ENCODE measurements around the gene NAA11. TPM values are rescaled to one million over a fixed set of nuclear protein-coding genes. Genes with fewer than 3 reads are reported as not detected.

The NAA11 gene
- not detected in 2 replicates for total RNA-seq

- DNase-seq (ENCODE audit: low read depth, low spot score) = no peak
These were observed at the start of gene NAA11 for GRCh38 chr4:79325864-79326328. NAA11 (minus strand) TSS chr4:79326061; CDS start chr4:79325877, 184 bp downstream.

GRCh38 chr4:79370026-79370425 is 44.2 kb upstream of the NAA11 start:
- no peak for DNase-seq (ENCODE audit: low read depth, low spot score)

GRCh38 chr4:79367096-79367495 is 41.2 kb upstream of the NAA11 start:
- no peak for DNase-seq (ENCODE audit: low read depth, low spot score)

- DNase-seq (ENCODE audit: low read depth, low spot score) = no peak
These were observed 40.6 kb upstream of the NAA11 start for GRCh38 chr4:79366422-79366821.

GRCh38 chr4:79364061-79364460 is 38.2 kb upstream of the NAA11 start:
- no peak for DNase-seq (ENCODE audit: low read depth, low spot score)

GRCh38 chr4:79362626-79363025 is 36.8 kb upstream of the NAA11 start:
- DNase-seq (ENCODE audit: low read depth, low spot score) = no peak

- no peak for DNase-seq (ENCODE audit: low read depth, low spot score)
These were observed 34.1 kb upstream of the NAA11 start for GRCh38 chr4:79360006-79360405.

- no peak for DNase-seq (ENCODE audit: low read depth, low spot score)
These were observed 32.6 kb upstream of the NAA11 start for GRCh38 chr4:79358438-79358837.

GRCh38 chr4:79357365-79357764 is 31.5 kb upstream of the NAA11 start:
- no peak for DNase-seq (ENCODE audit: low read depth, low spot score)

GRCh38 chr4:79353075-79353474 is 27.2 kb upstream of the NAA11 start:
- no peak for DNase-seq (ENCODE audit: low read depth, low spot score)

- no peak for DNase-seq (ENCODE audit: low read depth, low spot score)
These were observed 22.5 kb upstream of the NAA11 start for GRCh38 chr4:79348405-79348804.

- no peak for DNase-seq (ENCODE audit: low read depth, low spot score)
These were observed 16.2 kb upstream of the NAA11 start for GRCh38 chr4:79341893-79342653.

- DNase-seq (ENCODE audit: low read depth, low spot score) = no peak
These were observed 14.7 kb upstream of the NAA11 start for GRCh38 chr4:79340568-79340967.

GRCh38 chr4:79338148-79338547 is 12.3 kb upstream of the NAA11 start:
- DNase-seq (ENCODE audit: low read depth, low spot score) = no peak

- no peak for DNase-seq (ENCODE audit: low read depth, low spot score)
These were observed 8.9 kb upstream of the NAA11 start for GRCh38 chr4:79334783-79335182.

- no peak for DNase-seq (ENCODE audit: low read depth, low spot score)
These were observed 8.5 kb upstream of the NAA11 start for GRCh38 chr4:79334341-79334740.

GRCh38 chr4:79331126-79331876 is 5.4 kb upstream of the NAA11 start:
- no peak for DNase-seq (ENCODE audit: low read depth, low spot score)

GRCh38 chr4:79330720-79331119 is 4.9 kb upstream of the NAA11 start:
- DNase-seq (ENCODE audit: low read depth, low spot score) = no peak

- DNase-seq (ENCODE audit: low read depth, low spot score) = no peak
These were observed 425 bp downstream of the NAA11 start for GRCh38 chr4:79325436-79325835.

GRCh38 chr4:79319975-79320374 is 5.9 kb downstream of the NAA11 start:
- DNase-seq (ENCODE audit: low read depth, low spot score) = no peak

GRCh38 chr4:79317711-79318110 is 8.2 kb downstream of the NAA11 start:
- no peak for DNase-seq (ENCODE audit: low read depth, low spot score)

GRCh38 chr4:79315891-79316290 is 10.0 kb downstream of the NAA11 start:
- DNase-seq (ENCODE audit: low read depth, low spot score) = no peak

GRCh38 chr4:79311279-79311678 is 14.6 kb downstream of the NAA11 start:
- no peak for DNase-seq (ENCODE audit: low read depth, low spot score)

All from pulmonary artery endothelial cell (primary cell).